Neural cell (in vitro differentiated cells): ENCODE data around the gene GAMT.

Experiments
- CTCF ChIP-seq: fragments of 450-650 bp; IDR thresholded peaks from 2 replicates; pipeline ENCODE4 v1.5.1; 2014; ENCODE audit warnings: antibody characterized with exemption, mild to moderate bottlenecking, moderate library complexity; ENCODE audit not compliant: poor library complexity, severe bottlenecking
- EZH2 ChIP-seq: fragments of 200-600, 300-800 bp; shearing (Covaris generic), sonication (generic); IDR thresholded peaks from 2 replicates; pipeline ENCODE4 v1.6.1; 2014; ENCODE audit warnings: antibody characterized with exemption, low read length, borderline replicate concordance, mild to moderate bottlenecking; ENCODE audit not compliant: insufficient read depth, poor library complexity, severe bottlenecking
- POLR2AphosphoS5 ChIP-seq: IDR thresholded peaks from 2 replicates; pipeline ENCODE4 v1.6.1; 2012

GRCh38 chr19:1383017-1383311, 18.4 kb downstream of the GAMT start:
- no peak for TF ChIP-seq CTCF
- TF ChIP-seq POLR2AphosphoS5 = no peak
- TF ChIP-seq EZH2 = no peak
